Activated CD4-positive, alpha-beta T cell treated with anti-CD3 and anti-CD28 coated beads for 36 hours (primary cell): Measurements from ENCODE around the gene PAX7. TPM values are rescaled to one million over a fixed set of nuclear protein-coding genes. Genes with fewer than 3 reads are reported as not detected.

Experiments used
- ATAC-seq: fragments of 200-7000 bp; cut with Tn5 transposase; one replicate; pipeline ENCODE4 v1.10.0; 2021; ENCODE audit warnings: mild to moderate bottlenecking, moderate library complexity
- CTCF ChIA-PET: fragments of 350-600 bp; sonication (Branson Sonifier 250); formaldehyde crosslinking; loops from one replicate; lab custom pipeline; 2021; ENCODE audit warnings: antibody characterized with exemption; lab: Charles Lee
- POLR2A ChIA-PET: fragments of 350-600 bp; sonication (Branson Sonifier 250); formaldehyde crosslinking; loops from one replicate; lab custom pipeline; 2021; ENCODE audit warnings: antibody characterized with exemption, inconsistent platforms; lab: Charles Lee
- DNase-seq: peaks from one replicate; pipeline ENCODE4 v3.0.0-alpha.2; 2020
- H3K27ac Mint-ChIP-seq: one replicate; pipeline ENCODE4 v1.8.0; 2021; ENCODE audit warnings: mixed read lengths
- H3K27me3 Mint-ChIP-seq: one replicate; pipeline ENCODE4 v1.8.0; 2021; ENCODE audit warnings: mixed read lengths
- H3K36me3 Mint-ChIP-seq: one replicate; pipeline ENCODE4 v1.8.0; 2021; ENCODE audit warnings: low read depth, mixed read lengths
- H3K4me1 Mint-ChIP-seq: one replicate; pipeline ENCODE4 v1.8.0; 2021; ENCODE audit warnings: mixed read lengths
- H3K4me3 Mint-ChIP-seq: one replicate; pipeline ENCODE4 v1.8.0; 2021; ENCODE audit warnings: mild to moderate bottlenecking, moderate library complexity, mixed read lengths
- H3K9me3 Mint-ChIP-seq: one replicate; pipeline ENCODE4 v1.8.0; 2021; ENCODE audit warnings: low read depth, mixed read lengths
- intact Hi-C, 2 experiments: fragments of 100-400 bp; cut with DNase I in 1 of 2; cut with micrococcal nuclease in 1 of 2; formaldehyde crosslinking; loops; one replicate each; pipeline versions ENCODE4 v1.14.2 to v1.15.1; 2022 to 2024; cut with DNase I, micrococcal nuclease
- total RNA-seq, 2 experiments: library from RNA; stranded (reverse); gene quantifications; one replicate each; pipeline ENCODE4 v1.2.3, GENCODE V29; 2021

PAX7 gene
- total RNA-seq, 2 experiments from 2014 or later = not detected

DNA sequence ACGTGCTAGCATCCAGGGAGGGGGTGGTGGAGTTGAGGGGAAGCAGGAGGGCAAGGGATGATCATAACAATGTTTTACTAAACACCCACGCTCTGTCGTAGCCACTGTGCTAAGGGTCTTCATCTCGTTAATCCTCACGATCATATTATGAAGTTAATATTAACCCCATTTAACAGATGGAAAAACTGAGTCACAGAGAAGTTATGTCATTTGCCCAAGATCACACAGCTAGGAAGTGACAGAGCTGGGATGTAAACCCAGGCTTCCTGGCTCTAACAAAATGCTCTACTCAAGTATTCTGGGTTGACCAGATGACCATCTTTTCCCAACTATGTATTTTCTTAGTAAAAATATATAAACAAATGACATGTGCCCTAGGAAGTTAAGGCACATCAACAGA is 140.2 kb downstream of the PAX7 start:
- no peaks in the 10 kb centered on the region for H3K9me3 Mint-ChIP-seq
- H3K4me1 Mint-ChIP-seq = no peaks in the 10 kb centered on the region
- ChIA-PET CTCF (interaction anchor here (0.7 kb wide), 1 partner anchor 255 kb away, joined by 5 read pairs; no protein-coding TSS in a partner anchor), POLR2A (no interaction called here)
- H3K36me3 Mint-ChIP-seq = no peaks in the 10 kb centered on the region
- no peak overlapping the region for H3K4me3 Mint-ChIP-seq
- intact Hi-C loops = no loop called here
- no peak for ATAC-seq
- no peak for DNase-seq
- no peak overlapping the region for H3K27ac Mint-ChIP-seq
- peaks cover 29% of the 10 kb centered on the region for H3K27me3 Mint-ChIP-seq

DNA sequence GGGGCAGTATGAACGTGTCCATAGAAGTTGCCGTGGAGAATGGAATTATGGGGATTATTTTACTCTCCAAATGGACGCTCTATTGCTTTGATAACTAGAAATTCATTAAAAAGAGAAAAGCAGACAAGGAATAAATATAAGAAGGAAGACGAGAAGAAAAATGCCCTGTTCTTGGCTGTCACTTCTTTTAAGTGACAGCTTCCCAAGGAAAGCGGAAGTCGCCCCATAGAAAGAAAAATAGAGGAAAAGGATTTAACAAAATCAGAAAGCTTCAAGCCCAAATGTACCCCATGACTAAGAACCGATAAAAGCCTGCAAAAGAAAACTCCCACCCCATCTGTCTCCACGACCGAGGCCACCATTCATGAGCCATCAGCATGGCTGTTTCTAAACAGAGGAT is 143.1 kb downstream of the PAX7 start:
- Mint-ChIP-seq H3K4me3 (no peak overlapping the region), H3K4me1 (no peaks in the 10 kb centered on the region), H3K27ac (no peak overlapping the region), H3K36me3 (no peaks in the 10 kb centered on the region), H3K27me3 (peaks cover 35% of the 10 kb centered on the region), H3K9me3 (no peaks in the 10 kb centered on the region)
- POLR2A ChIA-PET = interaction anchor here (0.6 to 0.7 kb wide), 2 partner anchors 9 to 1526 kb away, joined by 3 to 5 read pairs; no protein-coding TSS in a partner anchor
- intact Hi-C loops = no loop called here
- no peak for DNase-seq
- ATAC-seq = no peak
- CTCF ChIA-PET = interaction anchor here (1.0 kb wide), 1 partner anchor 47 kb away, joined by 3 read pairs; no protein-coding TSS in a partner anchor

DNA sequence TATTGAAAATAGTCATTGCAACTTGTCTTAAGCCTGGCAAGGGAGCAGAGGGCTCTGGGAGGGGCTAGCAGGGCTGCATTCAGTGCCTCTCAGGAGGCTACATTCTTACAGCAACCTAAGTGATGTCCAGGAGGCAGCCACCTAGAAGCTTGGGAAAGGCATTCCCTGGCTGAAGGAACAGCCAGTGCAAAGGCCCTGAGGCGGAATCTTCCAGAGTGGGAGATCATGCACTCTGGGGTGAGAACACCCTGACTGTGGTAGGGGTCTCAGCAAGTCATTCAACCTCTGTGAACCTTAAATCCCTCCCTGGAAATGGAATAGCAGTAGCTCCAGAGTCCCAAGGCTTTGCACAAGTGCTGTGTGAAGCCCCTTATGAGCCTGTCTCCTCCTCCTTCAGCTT is 144.7 kb downstream of the PAX7 start:
- Mint-ChIP-seq H3K27ac (no peak overlapping the region), H3K4me3 (no peak overlapping the region), H3K27me3 (peaks cover 23% of the 10 kb centered on the region), H3K4me1 (no peaks in the 10 kb centered on the region), H3K9me3 (no peaks in the 10 kb centered on the region), H3K36me3 (no peaks in the 10 kb centered on the region)
- CTCF ChIA-PET = no interaction called here
- no peak for DNase-seq
- no peak for ATAC-seq
- POLR2A ChIA-PET = no interaction called here
- intact Hi-C loops = no loop called here

DNA sequence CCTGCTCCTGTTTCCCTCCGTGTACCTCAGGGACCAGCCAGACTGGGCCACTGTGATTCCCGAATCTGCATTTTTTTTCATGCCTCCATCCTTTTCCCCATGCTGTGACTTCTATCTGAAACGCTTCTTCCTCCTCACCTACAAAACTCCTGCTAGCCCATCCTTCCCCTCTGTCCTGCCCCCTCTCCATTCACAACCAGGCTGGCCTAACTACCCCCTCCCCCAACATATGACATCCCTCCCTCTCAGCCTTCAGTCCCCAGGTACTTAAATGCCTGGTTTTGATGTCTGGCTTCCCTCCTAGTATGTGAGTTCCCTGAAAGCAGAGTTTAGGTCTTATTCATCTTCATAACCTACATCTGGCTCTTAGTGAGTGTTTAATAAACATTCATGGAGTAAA is 146.1 kb downstream of the PAX7 start:
- Mint-ChIP-seq H3K4me3 (no peak overlapping the region), H3K27ac (no peak overlapping the region), H3K9me3 (no peaks in the 10 kb centered on the region), H3K36me3 (no peaks in the 10 kb centered on the region), H3K27me3 (peaks cover 19% of the 10 kb centered on the region), H3K4me1 (no peaks in the 10 kb centered on the region)
- DNase-seq = no peak
- ATAC-seq = no peak
- ChIA-PET POLR2A (no interaction called here), CTCF (no interaction called here)
- intact Hi-C loops = no loop called here

DNA sequence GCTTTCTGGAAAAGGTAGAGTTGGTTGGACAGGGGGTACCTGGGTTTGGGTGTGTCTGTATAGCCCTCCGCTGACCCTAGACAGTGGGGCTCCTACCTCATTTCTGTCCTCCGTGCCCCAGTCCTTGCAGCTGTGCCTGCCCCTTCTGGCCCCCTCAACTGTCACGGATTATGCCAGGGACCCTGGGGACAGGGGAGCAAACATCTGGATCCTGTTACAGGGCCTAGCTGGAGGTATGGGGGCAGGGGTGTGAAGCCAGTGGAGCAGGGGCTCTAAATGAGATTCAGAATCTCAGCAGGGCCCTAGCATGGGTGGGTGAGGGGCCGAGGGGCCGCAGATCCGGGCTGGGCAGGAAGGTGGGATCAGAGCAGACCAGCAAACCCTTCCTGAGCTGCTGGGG is 147.8 kb downstream of the PAX7 start:
- H3K9me3 Mint-ChIP-seq = no peaks in the 10 kb centered on the region
- DNase-seq (no peak), ATAC-seq (no peak)
- intact Hi-C loops = no loop called here
- H3K27ac Mint-ChIP-seq = no peak overlapping the region
- H3K27me3 Mint-ChIP-seq = peaks cover 19% of the 10 kb centered on the region
- CTCF ChIA-PET = interaction anchor here (0.6 kb wide), 1 partner anchor 478 kb away, joined by 3 read pairs; no protein-coding TSS in a partner anchor
- POLR2A ChIA-PET = no interaction called here
- H3K4me3 Mint-ChIP-seq = no peak overlapping the region
- H3K4me1 Mint-ChIP-seq = no peaks in the 10 kb centered on the region
- no peaks in the 10 kb centered on the region for H3K36me3 Mint-ChIP-seq

DNA sequence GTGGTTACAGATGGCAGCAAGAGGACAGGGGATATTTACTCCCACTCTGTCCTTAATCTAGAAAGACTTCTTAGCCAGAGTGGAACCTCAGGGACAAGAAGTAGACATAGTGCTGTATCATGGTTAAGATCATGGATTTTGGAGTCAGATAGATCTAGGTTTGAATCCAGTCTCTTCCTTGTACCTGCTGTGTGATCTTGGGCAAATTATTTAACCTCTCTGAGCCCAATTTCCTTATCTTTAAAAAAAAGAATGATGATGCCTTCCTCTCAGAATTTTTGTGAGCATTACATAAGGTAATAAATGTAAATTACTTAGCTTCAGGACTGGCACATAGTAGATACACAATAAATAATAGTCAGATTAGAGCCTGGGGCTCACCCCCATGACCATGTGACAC is 150.4 kb downstream of the PAX7 start:
- H3K27me3 Mint-ChIP-seq = peaks cover 29% of the 10 kb centered on the region
- DNase-seq = no peak
- intact Hi-C loops = no loop called here
- no peaks in the 10 kb centered on the region for H3K9me3 Mint-ChIP-seq
- no peak for ATAC-seq
- no peak overlapping the region for H3K27ac Mint-ChIP-seq
- ChIA-PET CTCF (no interaction called here), POLR2A (no interaction called here)
- no peak overlapping the region for H3K4me3 Mint-ChIP-seq
- no peaks in the 10 kb centered on the region for H3K4me1 Mint-ChIP-seq
- H3K36me3 Mint-ChIP-seq = no peaks in the 10 kb centered on the region

DNA sequence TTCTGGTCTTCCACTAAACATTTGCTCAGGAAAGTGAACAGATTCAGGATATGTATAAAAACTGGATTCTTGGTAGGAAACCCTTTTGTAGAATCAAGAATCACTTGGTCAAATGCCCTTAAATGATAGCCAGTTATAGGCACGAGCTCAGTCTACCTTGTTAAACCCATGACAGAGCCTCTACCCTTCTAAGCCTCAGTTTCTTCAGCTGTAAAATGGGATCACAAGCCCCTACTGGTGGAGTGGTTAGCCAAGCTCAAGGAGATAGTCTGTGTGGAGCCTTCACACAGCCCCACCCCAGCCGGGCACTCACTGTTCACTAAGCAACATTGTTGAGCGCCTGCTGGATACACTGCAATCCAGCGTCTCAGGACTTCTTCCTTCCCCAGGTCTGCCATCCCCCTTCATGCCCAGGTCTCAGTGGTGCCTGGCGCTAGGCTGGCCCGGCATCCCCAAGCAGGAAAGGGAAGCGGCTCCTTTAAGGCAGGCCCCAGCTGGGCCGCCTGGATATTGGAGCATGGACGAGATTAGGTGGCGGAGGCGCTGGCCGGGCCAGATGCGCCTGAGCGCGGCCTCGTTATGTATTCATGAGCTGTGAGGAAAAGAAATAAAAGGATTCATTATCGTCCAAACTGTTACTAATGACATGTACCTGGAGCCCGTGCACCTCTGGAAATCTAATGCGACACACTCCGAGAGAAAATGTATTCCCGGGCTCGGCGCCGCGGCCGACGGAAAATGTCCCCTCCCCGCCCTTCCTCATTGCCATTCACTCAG is 153.2 kb downstream of the PAX7 start:
- no peak overlapping the region for H3K27ac Mint-ChIP-seq
- ChIA-PET CTCF (no interaction called here), POLR2A (no interaction called here)
- intact Hi-C loops = no loop called here
- H3K4me1 Mint-ChIP-seq = no peaks in the 10 kb centered on the region
- no peaks in the 10 kb centered on the region for H3K36me3 Mint-ChIP-seq
- peaks cover 27% of the 10 kb centered on the region for H3K27me3 Mint-ChIP-seq
- no peaks in the 10 kb centered on the region for H3K9me3 Mint-ChIP-seq
- H3K4me3 Mint-ChIP-seq = no peak overlapping the region
- ATAC-seq (no peak), DNase-seq (no peak)

DNA sequence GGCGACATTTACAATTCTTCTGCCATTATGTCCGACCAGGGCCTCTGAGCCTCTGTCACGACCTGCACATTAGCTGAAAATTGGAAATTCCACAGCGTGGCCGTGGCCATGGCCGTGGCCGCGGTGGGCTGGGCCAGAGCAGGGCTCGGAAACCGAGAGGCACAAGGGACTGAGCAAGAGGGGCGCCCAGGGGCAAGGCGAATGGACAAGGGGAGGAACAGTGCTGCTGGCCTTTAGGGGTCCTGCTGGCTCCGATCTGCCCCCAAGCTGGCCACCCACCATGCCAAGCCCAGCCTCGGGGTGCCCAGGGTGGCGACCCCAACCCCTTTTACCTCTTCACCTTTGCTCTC is 153.8 kb downstream of the PAX7 start:
- DNase-seq = no peak
- Mint-ChIP-seq H3K27me3 (peaks cover 28% of the 10 kb centered on the region), H3K36me3 (no peaks in the 10 kb centered on the region), H3K4me3 (no peak overlapping the region), H3K27ac (no peak overlapping the region), H3K4me1 (no peaks in the 10 kb centered on the region), H3K9me3 (no peaks in the 10 kb centered on the region)
- no peak for ATAC-seq
- CTCF ChIA-PET = no interaction called here
- POLR2A ChIA-PET = no interaction called here
- intact Hi-C loops = no loop called here

DNA sequence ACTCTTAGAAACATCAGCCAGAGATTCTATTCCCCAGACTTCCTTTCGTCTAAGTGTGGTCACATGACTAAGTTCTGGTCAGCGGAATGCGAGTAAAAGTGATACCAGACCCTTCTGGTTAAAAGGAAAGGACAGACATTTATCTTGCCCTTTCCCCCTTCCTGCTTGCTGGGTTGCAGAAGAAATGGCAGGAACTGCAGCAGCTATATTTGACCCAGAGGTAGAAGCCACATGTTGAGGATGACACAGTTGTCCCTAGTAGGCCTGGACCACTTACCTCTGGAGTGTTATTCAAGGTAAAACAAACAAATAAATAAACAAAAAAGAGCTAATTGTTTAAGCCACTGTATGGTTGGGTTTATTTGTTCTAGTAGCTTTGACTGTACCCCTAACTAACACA is 155.5 kb downstream of the PAX7 start:
- intact Hi-C loops = no loop called here
- no peaks in the 10 kb centered on the region for H3K9me3 Mint-ChIP-seq
- no peaks in the 10 kb centered on the region for H3K4me1 Mint-ChIP-seq
- H3K27me3 Mint-ChIP-seq = peaks cover 39% of the 10 kb centered on the region
- CTCF ChIA-PET = interaction anchor here (0.6 to 1.2 kb wide), 2 partner anchors 9 to 89 kb away, joined by 3 to 4 read pairs; no protein-coding TSS in a partner anchor
- no peak overlapping the region for H3K4me3 Mint-ChIP-seq
- ATAC-seq (no peak), DNase-seq (no peak)
- no peaks in the 10 kb centered on the region for H3K36me3 Mint-ChIP-seq
- H3K27ac Mint-ChIP-seq = no peak overlapping the region
- POLR2A ChIA-PET = no interaction called here

DNA sequence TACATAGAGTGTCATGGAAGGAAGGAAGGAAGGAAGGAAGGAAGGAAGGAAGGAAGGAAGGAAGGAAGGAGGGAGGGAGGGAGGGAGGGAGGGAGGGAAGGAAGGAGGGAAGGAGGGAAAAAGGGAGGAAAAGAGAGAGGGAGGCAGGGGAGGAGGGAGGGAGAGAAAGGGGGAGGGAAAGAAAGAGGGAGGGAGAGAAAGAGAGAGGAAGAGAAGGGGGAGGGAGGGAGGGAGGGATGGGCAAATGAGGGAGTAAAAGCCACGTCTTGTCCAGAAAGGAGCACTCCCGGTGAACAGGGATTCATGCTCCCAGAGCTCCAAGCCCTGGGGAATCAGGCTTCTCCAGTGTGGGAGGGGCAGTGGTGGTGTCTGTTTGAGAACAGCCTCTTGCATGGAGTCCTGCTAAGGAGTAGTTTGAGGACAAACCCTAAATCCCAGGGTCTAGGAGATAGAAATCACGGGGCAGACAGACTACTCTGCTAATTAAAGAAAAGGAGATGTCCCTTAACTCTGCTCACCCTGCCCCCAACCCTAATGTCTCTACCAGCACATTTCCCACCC is 157.3 kb downstream of the PAX7 start:
- Mint-ChIP-seq H3K9me3 (no peaks in the 10 kb centered on the region), H3K4me1 (no peaks in the 10 kb centered on the region), H3K27ac (no peak overlapping the region), H3K27me3 (peaks cover 37% of the 10 kb centered on the region), H3K4me3 (no peak overlapping the region), H3K36me3 (no peaks in the 10 kb centered on the region)
- DNase-seq (no peak), ATAC-seq (no peak)
- CTCF ChIA-PET = no interaction called here
- POLR2A ChIA-PET = no interaction called here
- intact Hi-C loops = no loop called here

DNA sequence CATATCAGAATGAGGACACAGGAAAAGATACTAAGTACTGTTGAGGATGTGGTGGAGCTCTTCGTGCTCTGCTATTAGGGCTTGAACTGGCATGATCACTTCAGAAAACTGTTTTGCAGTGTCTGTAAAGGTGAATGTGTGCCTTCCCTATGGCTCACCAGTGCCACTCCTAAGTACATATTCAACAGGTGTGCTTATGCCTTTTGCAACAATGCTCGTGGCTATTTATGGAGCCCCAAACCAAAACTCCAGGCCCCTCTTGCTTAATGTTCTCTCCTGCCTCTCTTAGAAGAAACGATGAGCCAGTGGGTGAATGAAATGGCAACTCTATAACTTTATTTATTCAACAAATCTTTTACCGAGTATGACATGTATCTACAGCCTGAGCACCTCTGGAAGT is 158.6 kb downstream of the PAX7 start:
- ChIA-PET CTCF (no interaction called here), POLR2A (no interaction called here)
- Mint-ChIP-seq H3K27ac (no peak overlapping the region), H3K9me3 (no peaks in the 10 kb centered on the region), H3K36me3 (no peaks in the 10 kb centered on the region), H3K27me3 (peaks cover 39% of the 10 kb centered on the region), H3K4me3 (no peak overlapping the region), H3K4me1 (no peaks in the 10 kb centered on the region)
- intact Hi-C loops = no loop called here
- ATAC-seq (no peak), DNase-seq (no peak)

DNA sequence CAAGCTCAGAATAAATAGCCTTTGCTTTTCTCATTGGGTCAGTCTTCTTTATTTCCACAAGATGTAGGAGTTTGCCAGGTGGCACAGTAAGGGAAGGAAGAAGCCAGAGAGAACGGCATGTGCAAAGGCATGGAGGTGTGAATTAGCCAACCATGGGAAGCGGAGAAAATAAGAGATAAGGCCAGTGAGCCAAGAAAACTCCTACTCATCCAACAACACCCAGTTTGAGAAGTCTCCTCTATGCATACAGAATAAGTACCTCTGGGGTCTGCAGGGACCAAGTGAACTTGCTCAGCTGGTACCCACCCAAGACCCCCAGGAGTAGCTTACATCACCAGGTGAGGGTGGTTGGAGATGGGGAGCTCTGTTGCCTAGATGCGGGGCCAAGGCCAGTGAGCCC is 162.1 kb downstream of the PAX7 start:
- intact Hi-C loops = no loop called here
- no peaks in the 10 kb centered on the region for H3K9me3 Mint-ChIP-seq
- no peaks in the 10 kb centered on the region for H3K4me1 Mint-ChIP-seq
- DNase-seq = no peak
- POLR2A ChIA-PET = no interaction called here
- CTCF ChIA-PET = no interaction called here
- no peak overlapping the region for H3K27ac Mint-ChIP-seq
- H3K27me3 Mint-ChIP-seq = peaks cover 32% of the 10 kb centered on the region
- no peak for ATAC-seq
- no peak overlapping the region for H3K4me3 Mint-ChIP-seq
- no peaks in the 10 kb centered on the region for H3K36me3 Mint-ChIP-seq
